GM15510 (cell line): ENCODE measurements around the gene SUCLG1.

ENCODE experiments used
- POLR2A ChIP-seq: IDR thresholded peaks from 3 replicates; pipeline ENCODE4 v1.6.1; 2011; ENCODE audit warnings: borderline replicate concordance; ENCODE audit not compliant: insufficient read length; ENCODE audit errors: extremely low read depth

SUCLG1 gene

GRCh38 chr2:84450288-84451227 is 8.5 kb downstream of the SUCLG1 start:
- no peak for TF ChIP-seq POLR2A

- no peak for TF ChIP-seq POLR2A
Measured at GRCh38 chr2:84449711-84450110, 9.4 kb downstream of the SUCLG1 start.

GRCh38 chr2:84449055-84449454 is 10.0 kb downstream of the SUCLG1 start:
- TF ChIP-seq POLR2A: no peak

DNA sequence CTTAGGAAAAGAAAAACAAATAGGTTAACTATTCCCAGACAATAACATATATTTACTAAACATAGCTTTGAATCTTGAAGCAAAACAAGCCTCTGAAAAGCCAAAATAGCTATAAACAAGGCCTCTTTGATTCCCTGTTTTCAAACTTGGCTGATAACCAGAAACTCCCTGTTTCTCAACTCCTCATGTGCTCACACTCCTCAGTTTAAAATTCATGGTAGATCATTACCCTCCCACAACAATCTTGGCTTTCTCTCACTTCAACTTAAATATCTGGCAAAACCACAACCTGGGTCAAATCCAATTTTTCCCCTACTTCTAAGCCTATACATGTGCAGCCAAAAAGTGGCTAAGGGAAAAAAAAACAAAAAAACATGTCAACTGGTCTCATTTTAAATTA is 15.6 kb downstream of the SUCLG1 start:
- no peak for TF ChIP-seq POLR2A

GRCh38 chr2:84442888-84443287 is 16.2 kb downstream of the SUCLG1 start:
- no peak for TF ChIP-seq POLR2A

DNA sequence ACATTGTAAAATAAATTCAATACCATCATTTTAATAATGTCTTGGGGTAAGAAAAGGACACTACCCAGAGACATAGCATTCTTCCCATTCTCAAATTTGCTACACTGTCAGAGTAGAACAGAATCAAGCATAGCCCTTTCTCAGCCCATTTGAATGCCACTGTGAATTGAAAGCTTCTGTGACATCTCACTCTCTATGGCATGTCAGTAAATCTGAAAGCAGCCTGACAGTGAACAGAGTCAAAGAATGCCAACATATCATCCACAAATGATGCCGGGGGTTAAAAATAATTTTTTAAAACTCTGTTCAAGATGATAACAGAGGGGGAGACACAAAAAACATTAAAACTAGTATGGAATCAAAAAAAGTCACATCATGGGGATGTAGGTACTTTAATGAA is 17.6 kb downstream of the SUCLG1 start:
- TF ChIP-seq POLR2A: no peak

DNA sequence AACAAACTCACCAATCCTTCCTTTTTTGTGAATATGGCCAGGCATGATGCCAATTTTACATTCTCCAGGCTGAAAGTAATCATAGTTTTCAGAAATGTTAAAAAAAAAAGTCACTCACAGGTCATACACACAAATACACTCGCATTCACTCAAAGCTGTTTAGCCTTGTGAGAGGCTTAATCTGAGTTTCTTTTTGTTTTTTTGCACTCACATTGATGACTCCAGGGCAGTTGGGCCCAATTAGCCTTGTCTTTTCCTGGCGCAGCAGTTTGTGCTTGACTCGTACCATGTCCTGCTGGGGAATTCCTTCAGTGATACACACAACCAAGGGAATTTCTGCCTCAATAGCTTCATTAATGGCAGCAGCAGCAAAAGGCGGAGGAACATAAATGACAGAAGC is 18.0 kb downstream of the SUCLG1 start:
- no peak for TF ChIP-seq POLR2A

DNA sequence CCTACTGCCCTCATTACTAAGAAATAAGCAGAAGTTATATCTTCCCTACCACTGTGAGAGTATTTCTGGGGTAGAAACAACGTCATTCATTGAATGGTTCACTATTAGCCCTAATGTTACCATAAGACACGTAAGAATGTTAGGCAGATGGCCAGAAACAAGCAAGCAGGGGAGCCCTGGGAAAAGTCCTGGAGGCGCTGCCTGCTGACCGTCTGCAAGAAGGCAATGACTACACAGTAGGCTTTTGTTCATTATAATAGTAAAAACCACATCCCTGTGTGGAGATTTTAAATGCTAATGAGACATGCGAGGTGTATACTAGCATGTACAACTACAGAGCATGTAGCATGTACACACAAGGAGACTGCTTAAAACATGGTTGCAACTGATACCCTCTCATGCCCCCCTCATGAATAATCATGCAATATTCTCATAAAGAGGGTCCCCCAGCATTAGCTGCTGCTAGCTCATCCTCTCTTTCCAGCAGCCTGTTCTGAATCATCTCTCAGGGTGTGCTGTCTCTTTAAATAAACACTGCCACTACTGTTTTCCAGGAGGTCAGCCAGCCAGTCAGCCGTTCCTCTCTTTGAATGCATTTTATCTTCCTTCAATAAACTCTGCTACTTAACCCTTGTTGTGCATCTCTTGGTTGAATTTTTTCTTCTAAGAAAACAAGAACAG is 23.6 kb downstream of the SUCLG1 start:
- TF ChIP-seq POLR2A: no peak

DNA sequence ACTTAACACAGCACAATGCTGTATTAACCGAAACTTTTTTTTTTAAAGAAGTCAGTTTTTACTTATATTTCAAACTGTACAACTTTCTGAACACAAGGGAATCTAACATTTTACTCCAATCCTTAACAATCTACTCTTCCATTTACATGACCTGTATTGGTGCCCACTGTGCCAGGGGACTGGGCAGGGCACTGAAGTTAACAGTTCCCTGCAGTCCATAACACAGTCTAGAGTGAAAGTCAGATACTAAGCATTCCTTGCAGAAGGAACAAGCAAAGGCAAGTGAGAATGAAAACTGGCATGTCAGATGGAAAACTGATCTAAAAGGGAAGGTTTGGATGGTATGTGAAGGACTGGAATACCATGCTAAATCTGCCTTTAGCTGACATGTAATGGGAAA is 29.8 kb downstream of the SUCLG1 start:
- no peak for TF ChIP-seq POLR2A

GRCh38 chr2:84427235-84428138 is 31.6 kb downstream of the SUCLG1 start:
- TF ChIP-seq POLR2A: no peak

- no peak for TF ChIP-seq POLR2A
Measured at GRCh38 chr2:84425310-84425709, 33.8 kb downstream of the SUCLG1 start.

GRCh38 chr2:84424152-84424551 is 34.9 kb downstream of the SUCLG1 start:
- no peak for TF ChIP-seq POLR2A

- no peak for TF ChIP-seq POLR2A
Measured at GRCh38 chr2:84421791-84422190, 37.3 kb downstream of the SUCLG1 start.

- no peak for TF ChIP-seq POLR2A
Measured at GRCh38 chr2:84421197-84421596, 37.9 kb downstream of the SUCLG1 start.
